ENCODE data around the gene PLVAP.

PLVAP gene

DNA sequence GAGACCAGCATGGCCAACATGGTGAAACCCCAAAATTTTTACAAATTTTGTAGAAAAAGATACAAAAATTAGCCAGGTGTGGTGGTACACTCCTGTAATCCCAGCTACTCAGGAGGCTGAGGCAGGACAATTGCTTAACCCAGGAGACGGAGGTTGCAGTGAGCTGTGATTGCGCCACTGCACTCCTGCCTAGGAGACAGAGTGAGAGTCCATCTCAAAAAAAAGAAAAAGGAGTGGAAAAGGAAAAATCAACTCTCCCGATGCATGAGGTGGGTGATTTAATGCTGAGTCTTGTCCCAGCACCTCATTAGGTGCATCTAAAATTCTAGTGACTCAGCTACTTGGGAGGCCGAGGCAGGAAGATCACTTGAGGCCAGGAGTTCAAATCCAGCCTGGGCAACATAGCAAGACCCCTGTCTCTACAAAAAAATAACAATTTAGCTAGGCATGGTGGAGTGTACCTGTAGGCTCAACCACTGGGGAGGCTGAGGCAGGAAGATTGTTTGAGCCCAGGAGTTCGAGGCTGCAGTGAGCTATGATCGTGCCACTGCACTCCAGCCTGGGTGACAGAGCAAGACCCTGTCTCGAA, 20.0 kb downstream of the PLVAP start:
- no peak for DNase-seq

DNA sequence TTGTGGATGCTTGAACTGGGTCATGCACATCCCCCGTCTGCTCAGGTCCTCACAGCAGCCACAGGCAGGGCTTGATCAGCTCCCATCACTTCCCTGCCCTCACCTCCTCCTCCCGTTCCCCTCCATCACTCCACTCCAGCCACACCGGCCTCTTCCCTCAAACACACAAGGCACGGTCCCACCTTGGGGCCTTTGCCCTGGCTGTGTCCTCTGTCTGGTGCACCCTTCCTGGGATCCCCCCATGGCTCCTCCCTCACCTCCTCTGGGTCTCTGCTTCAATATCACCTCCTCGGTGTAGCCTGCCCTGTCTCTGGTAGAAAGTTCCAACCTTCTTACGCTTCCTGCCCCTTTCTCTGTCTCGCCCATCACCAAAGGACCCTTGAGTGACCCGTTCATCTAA, 23.8 kb downstream of the PLVAP start:
- no peak for DNase-seq

GRCh38 chr19:17352608-17353280, 24.4 kb downstream of the PLVAP start:
- no peak for DNase-seq

- no peak for DNase-seq
These were observed 25.2 kb downstream of the PLVAP start for GRCh38 chr19:17351815-17352435.

DNA sequence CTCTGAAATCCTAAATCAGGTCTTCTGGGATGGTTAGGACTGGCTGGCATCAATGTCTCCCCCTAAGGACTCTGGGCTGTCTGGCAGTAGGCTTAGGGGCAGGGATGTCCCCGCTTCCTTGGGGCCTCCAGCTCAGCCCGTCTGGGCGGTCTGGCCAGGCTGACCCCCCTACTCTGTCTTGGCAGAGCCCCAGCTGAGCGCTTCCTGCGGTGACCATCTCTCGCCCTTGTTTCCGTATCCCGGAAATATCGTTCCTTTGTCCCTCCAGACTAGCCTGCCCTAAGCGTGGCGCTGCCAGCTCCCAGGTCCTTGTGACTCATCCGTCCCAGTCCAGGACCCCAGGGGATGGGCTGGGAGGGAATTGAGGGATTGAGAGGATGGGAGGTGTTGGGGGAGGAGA, 28.4 kb downstream of the PLVAP start:
- DNase-seq = no peak

GRCh38 chr19:17347877-17348276, 29.3 kb downstream of the PLVAP start:
- no peak for DNase-seq

DNA sequence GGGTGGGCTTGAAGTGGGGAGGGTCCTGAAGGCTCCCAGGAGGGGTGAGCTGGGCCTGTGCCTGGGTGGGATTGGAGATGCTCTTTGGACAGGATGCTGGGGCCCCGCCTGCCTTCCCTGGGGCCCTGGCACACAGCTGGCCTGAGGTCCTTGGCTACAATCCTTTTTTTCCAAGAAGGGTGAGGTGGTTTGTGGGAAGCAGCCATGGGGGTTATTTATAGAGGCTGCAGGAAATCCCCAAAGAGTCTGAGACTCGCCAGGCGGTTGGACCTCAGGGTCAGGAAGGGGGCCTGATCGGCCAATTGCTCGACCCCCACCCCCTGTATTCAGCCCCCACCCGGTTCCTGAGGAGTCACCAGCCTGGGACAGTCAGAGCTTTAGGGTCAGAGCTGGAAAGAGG, 29.8 kb downstream of the PLVAP start:
- DNase-seq = no peak

DNA sequence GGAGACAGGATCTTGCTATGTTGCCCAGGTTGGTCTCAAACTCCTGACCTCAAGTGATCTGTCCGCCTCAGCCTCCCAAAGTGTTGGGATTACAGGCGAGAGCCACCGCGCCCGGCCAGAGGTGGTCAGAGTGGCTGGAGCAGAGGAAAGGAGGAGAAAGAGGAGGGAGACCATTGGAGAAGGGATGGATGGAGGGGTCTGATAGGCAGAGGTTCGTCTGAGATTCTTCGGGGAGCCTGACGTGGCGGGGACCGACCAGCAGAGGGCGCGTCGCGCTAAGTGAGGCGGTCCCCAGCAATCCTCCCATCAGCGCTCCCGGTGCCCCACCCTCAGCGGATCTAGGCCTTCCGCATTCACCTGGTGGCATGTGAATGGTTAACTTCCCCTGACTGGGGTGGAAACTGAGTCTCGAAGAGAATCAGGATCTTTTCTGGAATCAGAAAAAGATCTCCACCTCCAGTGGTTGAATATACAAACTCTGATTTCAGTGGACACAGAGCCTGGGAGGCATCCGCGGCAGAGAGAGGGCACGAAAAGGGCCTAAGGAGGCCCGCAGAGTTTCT, 31.0 kb downstream of the PLVAP start:
- DNase-seq = peak; percentile 65

- DNase-seq = no peak
These were observed 35.3 kb downstream of the PLVAP start for GRCh38 chr19:17341845-17342244.

DNA sequence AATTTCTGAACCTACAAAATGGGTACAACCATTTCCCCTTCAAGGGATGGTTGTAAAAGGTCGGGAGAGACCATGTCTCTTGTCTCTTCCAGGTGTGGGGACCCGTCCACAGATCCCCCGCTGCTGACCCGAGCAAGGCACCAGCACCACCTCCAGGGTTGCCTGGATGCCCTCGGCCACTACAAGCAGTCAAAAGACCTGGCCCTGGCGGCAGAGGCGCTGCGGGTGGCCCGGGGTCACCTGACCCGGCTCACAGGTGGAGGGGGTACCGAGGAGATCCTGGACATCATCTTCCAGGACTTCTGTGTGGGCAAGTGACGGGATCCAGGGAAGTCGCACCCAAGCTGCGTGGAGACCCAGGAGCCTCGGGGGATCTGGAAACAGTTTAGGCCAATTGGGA, 35.8 kb downstream of the PLVAP start:
- no peak for DNase-seq

- no peak for DNase-seq
These were observed 36.2 kb downstream of the PLVAP start for GRCh38 chr19:17340871-17341357.

DNA sequence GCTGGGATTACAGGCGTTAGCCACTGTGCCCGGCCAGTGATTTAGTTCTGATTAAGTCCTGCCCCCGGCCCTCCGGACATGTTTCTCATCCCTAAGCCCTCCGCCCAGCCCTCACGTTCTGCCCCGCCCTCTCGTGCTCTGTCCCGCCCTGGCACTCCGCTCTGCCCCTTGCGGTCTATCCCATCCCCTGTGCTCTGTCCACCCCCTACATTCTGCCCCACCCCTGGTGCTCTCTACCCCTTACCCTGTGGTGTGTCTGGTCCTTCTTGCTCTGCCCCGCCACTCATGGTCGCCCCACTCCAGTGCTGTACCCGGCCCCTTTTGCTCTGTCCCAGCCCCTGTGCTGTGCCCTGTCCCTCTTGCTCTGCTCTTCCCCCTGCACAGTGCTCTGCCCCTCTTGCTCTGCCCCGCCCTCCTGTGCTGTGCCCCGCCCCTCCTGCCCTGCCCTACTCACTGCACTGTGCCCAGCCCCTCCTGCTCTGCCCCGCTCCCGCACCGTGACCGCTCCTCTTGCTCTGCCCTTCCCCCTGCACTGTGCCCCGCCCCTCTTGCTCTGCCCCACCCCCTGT, 36.8 kb downstream of the PLVAP start:
- DNase-seq = no peak

DNA sequence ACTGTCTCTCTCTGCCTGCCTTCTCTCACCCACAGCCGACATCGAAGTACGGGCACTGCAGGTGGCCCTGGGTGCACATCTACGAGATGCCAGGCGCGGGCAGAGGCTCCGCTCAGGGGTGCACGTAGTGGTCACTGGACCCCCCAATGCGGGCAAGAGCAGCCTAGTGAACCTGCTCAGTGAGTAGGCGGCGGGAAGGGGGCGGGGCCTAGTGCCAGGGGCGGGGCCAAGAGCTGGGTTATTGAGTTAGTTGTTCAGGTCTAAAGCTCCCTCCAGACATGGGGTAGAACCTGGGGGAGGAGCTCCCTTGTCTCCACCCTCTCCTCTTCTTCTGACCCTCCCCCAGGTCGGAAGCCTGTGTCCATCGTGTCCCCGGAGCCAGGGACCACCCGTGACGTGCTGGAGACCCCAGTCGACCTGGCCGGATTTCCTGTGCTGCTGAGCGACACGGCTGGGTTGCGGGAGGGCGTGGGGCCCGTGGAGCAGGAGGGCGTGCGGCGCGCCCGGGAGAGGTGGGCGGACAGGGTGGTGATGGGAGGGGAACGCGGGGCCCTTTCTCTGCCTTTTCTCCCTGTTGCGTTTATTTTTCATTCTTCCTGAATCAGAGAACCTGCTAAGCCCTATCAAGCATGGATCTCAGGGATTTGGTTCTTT, 37.9 kb downstream of the PLVAP start:
- no peak for DNase-seq

DNA sequence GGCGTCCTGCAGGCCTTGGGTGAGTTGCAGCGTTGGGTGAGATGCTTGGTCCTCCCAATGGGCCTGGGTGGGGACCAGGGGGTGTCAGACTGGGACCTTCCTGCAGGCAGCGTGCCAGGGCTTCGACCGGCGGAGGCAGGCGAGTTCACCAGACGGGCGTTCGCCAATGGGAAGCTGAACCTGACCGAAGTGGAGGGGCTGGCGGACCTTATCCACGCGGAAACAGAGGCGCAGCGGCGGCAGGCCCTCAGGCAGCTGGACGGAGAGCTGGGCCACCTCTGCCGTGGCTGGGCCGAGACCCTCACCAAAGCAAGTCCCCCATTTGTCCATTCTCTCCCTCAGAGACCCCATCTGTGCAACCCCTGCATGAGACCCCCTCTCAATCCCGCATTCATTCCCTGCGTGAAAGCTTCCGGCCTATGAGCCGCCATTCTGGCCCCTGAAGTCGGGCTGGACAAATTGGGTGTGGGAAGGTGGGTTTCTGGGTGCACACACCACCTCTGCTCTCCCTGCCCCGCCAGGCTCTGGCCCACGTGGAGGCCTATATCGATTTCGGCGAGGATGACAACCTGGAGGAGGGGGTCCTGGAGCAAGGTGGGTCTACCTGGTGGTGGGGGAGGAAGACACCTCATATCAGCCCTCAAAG, 38.6 kb downstream of the PLVAP start:
- no peak for DNase-seq

- DNase-seq = no peak
These were observed 39.3 kb downstream of the PLVAP start for GRCh38 chr19:17337675-17338432.

DNA sequence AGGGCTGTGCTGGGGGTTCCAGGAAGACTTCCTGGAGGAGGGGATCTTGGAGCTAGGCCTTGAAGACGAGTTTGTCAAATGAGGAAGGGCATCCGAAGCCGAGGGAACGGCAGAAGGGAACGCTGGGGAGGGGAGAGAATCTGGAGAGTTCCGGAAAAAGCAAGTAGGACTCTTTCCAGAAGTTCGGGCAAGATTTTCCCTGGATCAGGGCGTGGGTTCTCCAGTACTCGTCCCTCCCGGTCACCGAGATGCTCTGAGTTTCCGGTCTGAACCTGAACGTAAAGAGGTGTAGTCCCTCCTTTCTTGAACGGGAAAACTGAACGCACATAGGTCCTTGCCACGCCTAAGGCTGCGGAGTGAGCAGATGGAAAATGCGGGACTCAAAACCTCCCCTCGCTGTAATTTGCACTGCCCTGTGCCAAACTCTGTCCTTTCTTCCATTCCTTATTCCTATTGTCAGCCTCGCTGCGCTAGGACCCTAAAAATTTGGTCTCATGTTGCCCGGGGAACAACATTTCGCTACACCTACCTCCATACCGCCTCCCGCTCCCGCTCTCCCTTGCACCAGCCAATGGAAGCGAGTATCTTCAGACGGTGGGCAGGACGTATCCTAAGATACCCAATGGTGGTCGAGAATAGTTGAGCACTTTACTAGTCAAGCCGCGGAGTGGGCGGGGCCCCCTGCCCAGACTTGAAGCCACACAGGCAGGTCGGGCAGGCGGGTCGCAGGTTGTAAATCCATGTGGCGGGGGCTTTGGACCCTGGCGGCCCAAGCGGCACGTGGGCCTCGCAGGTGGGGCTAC, 40.1 kb downstream of the PLVAP start, which contains the start of gene GTPBP3:
Gene GTPBP3, plus strand, starts transcription at position 682 of the 803 bp plus-strand sequence. Its CDS starts 59 bp downstream, at position 741.
- DNase-seq = peak; percentile 97

- no peak for DNase-seq
These were observed 41.6 kb downstream of the PLVAP start for GRCh38 chr19:17335575-17335974.

- peak; percentile 95 for DNase-seq
These were observed 42.4 kb downstream of the PLVAP start, which contains the start of gene ANO8 for GRCh38 chr19:17334414-17335409. TSS of gene ANO8 (minus strand) at chr19:17334855. CDS start at chr19:17334670, 185 bp downstream.
